Measurements from ENCODE around the gene MB21D2. TPM values are rescaled to one million over a fixed set of nuclear protein-coding genes. Genes with fewer than 3 reads are reported as not detected.

MB21D2 gene
- total and polyA plus RNA-seq, 8 donors: 3.2 to 6.9 (median 5.7) TPM

DNA sequence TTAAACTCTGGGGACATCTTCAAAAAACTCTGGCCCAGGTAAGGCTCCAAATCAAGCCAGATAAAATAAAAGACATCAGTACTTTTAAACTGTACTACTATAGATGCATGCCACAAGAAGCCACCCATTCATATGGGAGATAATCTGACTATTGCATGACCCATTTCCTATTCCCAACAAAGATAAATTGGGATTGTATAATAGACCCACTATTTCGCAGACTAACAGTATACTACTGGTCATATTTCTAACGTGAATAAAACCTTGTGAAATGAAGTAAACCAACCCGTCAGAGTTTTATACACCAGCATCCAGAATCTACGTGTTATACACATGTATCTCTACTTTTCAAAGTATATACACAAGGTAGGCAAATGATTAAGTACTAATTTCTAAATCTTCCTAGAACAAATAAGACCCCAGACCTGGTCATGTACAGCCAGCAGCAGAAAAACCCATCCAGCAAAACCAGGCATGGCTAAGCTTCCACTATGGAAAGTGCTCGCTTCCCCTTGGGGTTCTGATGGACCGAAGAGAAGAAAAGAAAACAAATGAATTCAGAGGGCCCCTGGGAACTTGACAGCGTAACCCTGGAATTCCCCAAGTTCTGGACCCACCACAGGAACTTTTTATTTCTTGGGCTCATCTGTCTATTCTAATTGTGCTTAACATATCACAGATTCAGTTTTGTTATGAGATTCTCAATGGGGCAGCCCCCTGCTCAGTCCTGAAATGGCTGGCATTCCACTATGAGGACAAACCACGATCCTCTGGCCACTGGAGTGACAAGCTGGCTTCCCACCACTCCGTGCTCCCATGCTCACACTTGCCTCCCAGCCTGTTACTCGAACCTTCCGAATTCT is 69.1 kb downstream of the MB21D2 start:
- Histone ChIP-seq H3K27me3 (peaks cover 0 to 4% of the 10 kb centered on the region in 2 donors), H3K36me3 (no peaks in the 10 kb centered on the region), H3K4me1 (peaks cover 0 to 8% of the 10 kb centered on the region in 2 donors), H3K9me3 (no peaks in the 10 kb centered on the region), H3K4me3 (no peak overlapping the region), H3K27ac (no peak overlapping the region)
- ATAC-seq: no peak
- intact Hi-C loops (cut with DNase I): no loop called here
- TF ChIP-seq, protein P1, sequence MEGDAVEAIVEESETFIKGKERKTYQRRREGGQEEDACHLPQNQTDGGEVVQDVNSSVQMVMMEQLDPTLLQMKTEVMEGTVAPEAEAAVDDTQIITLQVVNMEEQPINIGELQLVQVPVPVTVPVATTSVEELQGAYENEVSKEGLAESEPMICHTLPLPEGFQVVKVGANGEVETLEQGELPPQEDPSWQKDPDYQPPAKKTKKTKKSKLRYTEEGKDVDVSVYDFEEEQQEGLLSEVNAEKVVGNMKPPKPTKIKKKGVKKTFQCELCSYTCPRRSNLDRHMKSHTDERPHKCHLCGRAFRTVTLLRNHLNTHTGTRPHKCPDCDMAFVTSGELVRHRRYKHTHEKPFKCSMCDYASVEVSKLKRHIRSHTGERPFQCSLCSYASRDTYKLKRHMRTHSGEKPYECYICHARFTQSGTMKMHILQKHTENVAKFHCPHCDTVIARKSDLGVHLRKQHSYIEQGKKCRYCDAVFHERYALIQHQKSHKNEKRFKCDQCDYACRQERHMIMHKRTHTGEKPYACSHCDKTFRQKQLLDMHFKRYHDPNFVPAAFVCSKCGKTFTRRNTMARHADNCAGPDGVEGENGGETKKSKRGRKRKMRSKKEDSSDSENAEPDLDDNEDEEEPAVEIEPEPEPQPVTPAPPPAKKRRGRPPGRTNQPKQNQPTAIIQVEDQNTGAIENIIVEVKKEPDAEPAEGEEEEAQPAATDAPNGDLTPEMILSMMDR (IDR thresholded peaks at IDR 0.05): no peak
- no peak for DNase-seq

DNA sequence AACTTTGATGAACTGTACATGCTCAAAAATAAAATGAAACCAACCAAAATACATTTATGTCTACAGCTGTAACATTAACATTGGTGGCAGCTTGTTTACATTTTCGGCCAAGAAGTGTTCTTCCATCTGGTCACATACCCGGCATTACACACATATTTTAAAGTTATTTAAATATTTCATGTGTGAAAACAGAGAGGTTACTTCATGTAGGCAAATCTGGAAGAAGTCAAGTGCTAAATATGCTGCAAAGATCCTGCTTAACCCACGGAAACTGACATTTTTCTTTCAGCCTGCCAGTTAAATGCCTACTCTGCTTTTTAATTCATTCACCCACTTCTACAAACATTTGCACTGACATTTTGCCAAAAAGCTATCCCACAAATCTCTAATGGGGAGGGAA is 69.7 kb downstream of the MB21D2 start:
- Histone ChIP-seq H3K9me3 (no peaks in the 10 kb centered on the region), H3K4me1 (peaks cover 0 to 8% of the 10 kb centered on the region in 2 donors), H3K36me3 (no peaks in the 10 kb centered on the region), H3K4me3 (no peak overlapping the region), H3K27me3 (peaks cover 0 to 4% of the 10 kb centered on the region in 2 donors), H3K27ac (no peak overlapping the region)
- DNase-seq (no peak), ATAC-seq (no peak)
- intact Hi-C loops (cut with DNase I): no loop called here
- TF ChIP-seq, protein P1 (IDR thresholded peaks at IDR 0.05): no peak

GRCh38 chr3:192845526-192845855 is 72.2 kb downstream of the MB21D2 start:
- Histone ChIP-seq H3K27ac (no peak overlapping the region), H3K4me3 (no peak overlapping the region), H3K9me3 (no peaks in the 10 kb centered on the region), H3K27me3 (peaks cover 0 to 4% of the 10 kb centered on the region in 2 donors), H3K4me1 (no peaks in the 10 kb centered on the region), H3K36me3 (no peaks in the 10 kb centered on the region)
- intact Hi-C loops (cut with DNase I): no loop called here
- DNase-seq (no peak), ATAC-seq (no peak)
- TF ChIP-seq, protein P1 (IDR thresholded peaks at IDR 0.05): no peak

GRCh38 chr3:192844836-192845525 is 72.7 kb downstream of the MB21D2 start:
- Histone ChIP-seq H3K27ac (no peak overlapping the region), H3K4me3 (no peak overlapping the region), H3K4me1 (no peaks in the 10 kb centered on the region), H3K36me3 (no peaks in the 10 kb centered on the region), H3K9me3 (no peaks in the 10 kb centered on the region), H3K27me3 (peaks cover 0 to 4% of the 10 kb centered on the region in 2 donors)
- no peak for DNase-seq
- TF ChIP-seq, protein P1 (IDR thresholded peaks at IDR 0.05): no peak
- no peak for ATAC-seq
- intact Hi-C loops (cut with DNase I): no loop called here

DNA sequence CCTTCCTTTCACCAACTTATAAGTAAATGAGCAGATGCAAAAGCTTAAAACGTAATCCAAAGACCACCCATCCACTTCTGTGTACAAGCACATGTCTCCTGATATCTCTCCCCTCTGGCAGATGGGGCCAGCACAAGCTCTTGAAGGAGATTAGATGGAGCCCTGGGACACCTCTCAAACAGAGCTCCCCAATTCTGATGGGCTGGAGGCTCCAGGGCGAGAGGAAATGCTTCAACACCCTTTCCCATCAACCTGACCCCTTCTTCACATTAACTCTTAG is 73.2 kb downstream of the MB21D2 start:
- no peaks in the 10 kb centered on the region for H3K4me1 ChIP-seq
- no peak overlapping the region for H3K4me3 ChIP-seq
- ATAC-seq (no peak), DNase-seq (no peak)
- no peaks in the 10 kb centered on the region for H3K9me3 ChIP-seq
- peaks cover 0 to 4% of the 10 kb centered on the region in 2 donors for H3K27me3 ChIP-seq
- no peak overlapping the region for H3K27ac ChIP-seq
- H3K36me3 ChIP-seq: no peaks in the 10 kb centered on the region
- intact Hi-C loops (cut with DNase I): no loop called here
- TF ChIP-seq, protein P1 (IDR thresholded peaks at IDR 0.05): no peak

Data from left lung (tissue), 10 donors.